Smooth muscle cell (in vitro differentiated cells): ENCODE data around the gene OLA1. TPM values are rescaled to one million over a fixed set of nuclear protein-coding genes. Genes with fewer than 3 reads are reported as not detected.

Experiments used
- DNase-seq: peaks from one replicate; lab custom pipeline; 2025; ENCODE audit not compliant: unreplicated experiment; lab: John Stamatoyannopoulos, UW
- H2AFZ ChIP-seq: fragments of 200-600 bp; sonication (generic); 2 replicates; pipeline ENCODE4 v1.6.0; 2016; ENCODE audit warnings: antibody characterized with exemption, low read depth, mild to moderate bottlenecking
- H3F3A ChIP-seq: fragments of 200-600 bp; sonication (generic); 2 replicates; pipeline ENCODE4 v1.6.0; 2017; ENCODE audit warnings: antibody characterized with exemption, low read depth
- H3K27ac ChIP-seq: fragments of 200-600 bp; sonication (generic); 2 replicates; pipeline ENCODE4 v1.5.1; 2016; ENCODE audit warnings: low read depth, mild to moderate bottlenecking
- H3K27me3 ChIP-seq: fragments of 200-600 bp; sonication (generic); 2 replicates; pipeline ENCODE4 v1.6.1; 2016; ENCODE audit warnings: low read depth, mild to moderate bottlenecking
- H3K36me3 ChIP-seq: fragments of 200-600 bp; sonication (generic); 2 replicates; pipeline ENCODE4 v1.5.1; 2016; ENCODE audit warnings: low read depth
- H3K4me1 ChIP-seq: fragments of 200-600 bp; sonication (generic); 2 replicates; pipeline ENCODE4 v1.5.1; 2016; ENCODE audit warnings: low read depth
- H3K4me2 ChIP-seq: fragments of 200-600 bp; sonication (generic); 2 replicates; pipeline ENCODE4 v1.6.0; 2016; ENCODE audit warnings: mild to moderate bottlenecking
- H3K4me3 ChIP-seq: fragments of 200-600 bp; sonication (generic); 2 replicates; pipeline ENCODE4 v1.5.1; 2016; ENCODE audit warnings: mild to moderate bottlenecking
- H3K79me2 ChIP-seq: fragments of 200-600 bp; sonication (generic); 2 replicates; pipeline ENCODE4 v1.6.0; 2016; ENCODE audit warnings: low read depth, mild to moderate bottlenecking
- H3K9ac ChIP-seq: fragments of 200-600 bp; sonication (generic); 2 replicates; pipeline ENCODE4 v1.6.0; 2016; ENCODE audit warnings: low read depth
- H3K9me3 ChIP-seq: fragments of 200-600 bp; sonication (generic); replicated peaks from 2 replicates; pipeline ENCODE4 v1.5.1; 2016; ENCODE audit warnings: low read depth
- H4K20me1 ChIP-seq: fragments of 200-600 bp; sonication (generic); 2 replicates; pipeline ENCODE4 v1.6.0; 2016; ENCODE audit warnings: low read depth
- WGBS: methylation state at CpG from one replicate; pipeline ENCODE4 v1.1.7; 2016; ENCODE audit warnings: low lambda C conversion rate; 5-methylcytosine and 5-hydroxymethylcytosine counted together
- polyA plus RNA-seq: library from polyadenylated mRNA; unstranded; fragments of >200 nt; fragmentation: Nextera tagmentation; extraction: Ambion mirVana; gene quantifications from 2 replicates; pipeline ENCODE4 v1.2.1, GENCODE V29; 2016
- total RNA-seq: library from RNA; depleted of rRNA; stranded (reverse); fragments of >200 nt; gene quantifications from 2 replicates; pipeline ENCODE4 v1.2.3, GENCODE V29; 2014
- TF ChIP-seq, protein P1 (sequence below): fragments of 200-600 bp; sonication (generic); IDR thresholded peaks from 2 replicates; pipeline ENCODE4 v1.5.1; 2017; ENCODE audit warnings: borderline replicate concordance, mild to moderate bottlenecking, antibody characterized with exemption; ENCODE audit not compliant: insufficient read depth, poor library complexity, severe bottlenecking

The OLA1 gene
- total and polyA plus RNA-seq, 2 experiments from 2014 or later = 59.6 to 76.0 TPM

DNA sequence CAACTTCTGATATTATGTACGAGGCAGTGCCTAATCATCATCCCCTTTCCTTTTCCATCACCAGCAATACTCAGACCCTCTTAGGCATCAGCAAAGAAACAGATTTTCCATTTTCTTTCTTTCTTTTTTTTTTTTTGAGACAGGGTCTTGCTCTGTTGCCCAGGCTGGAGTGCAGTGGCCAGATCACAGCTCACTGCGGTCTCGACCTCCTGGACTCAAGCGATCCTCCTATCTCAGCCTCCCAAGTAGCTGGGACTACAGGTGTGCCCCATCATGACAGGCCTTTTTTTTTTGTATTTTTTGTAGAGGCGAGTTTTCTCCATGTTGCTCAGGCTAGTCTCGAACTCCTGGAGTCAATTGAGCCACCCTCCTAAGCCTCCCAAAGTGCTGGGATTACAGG is 5.9 kb upstream of the OLA1 start:
- no peak for DNase-seq
- no peaks in the 10 kb centered on the region for H3F3A ChIP-seq
- no peaks in the 10 kb centered on the region for H4K20me1 ChIP-seq
- 94% methylated on average over 6 of the region's 6 CpGs for WGBS
- H3K9me3 ChIP-seq = no peaks in the 10 kb centered on the region
- H3K79me2 ChIP-seq = no peaks in the 10 kb centered on the region
- H3K27me3 ChIP-seq = no peaks in the 10 kb centered on the region
- H3K36me3 ChIP-seq = no peaks in the 10 kb centered on the region
- H2AFZ ChIP-seq = no peak overlapping the region
- H3K4me2 ChIP-seq = no peak overlapping the region
- H3K9ac ChIP-seq = no peak overlapping the region
- no peaks in the 10 kb centered on the region for H3K4me1 ChIP-seq
- H3K27ac ChIP-seq = no peak overlapping the region
- TF ChIP-seq, protein P1, sequence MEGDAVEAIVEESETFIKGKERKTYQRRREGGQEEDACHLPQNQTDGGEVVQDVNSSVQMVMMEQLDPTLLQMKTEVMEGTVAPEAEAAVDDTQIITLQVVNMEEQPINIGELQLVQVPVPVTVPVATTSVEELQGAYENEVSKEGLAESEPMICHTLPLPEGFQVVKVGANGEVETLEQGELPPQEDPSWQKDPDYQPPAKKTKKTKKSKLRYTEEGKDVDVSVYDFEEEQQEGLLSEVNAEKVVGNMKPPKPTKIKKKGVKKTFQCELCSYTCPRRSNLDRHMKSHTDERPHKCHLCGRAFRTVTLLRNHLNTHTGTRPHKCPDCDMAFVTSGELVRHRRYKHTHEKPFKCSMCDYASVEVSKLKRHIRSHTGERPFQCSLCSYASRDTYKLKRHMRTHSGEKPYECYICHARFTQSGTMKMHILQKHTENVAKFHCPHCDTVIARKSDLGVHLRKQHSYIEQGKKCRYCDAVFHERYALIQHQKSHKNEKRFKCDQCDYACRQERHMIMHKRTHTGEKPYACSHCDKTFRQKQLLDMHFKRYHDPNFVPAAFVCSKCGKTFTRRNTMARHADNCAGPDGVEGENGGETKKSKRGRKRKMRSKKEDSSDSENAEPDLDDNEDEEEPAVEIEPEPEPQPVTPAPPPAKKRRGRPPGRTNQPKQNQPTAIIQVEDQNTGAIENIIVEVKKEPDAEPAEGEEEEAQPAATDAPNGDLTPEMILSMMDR = no peak
- H3K4me3 ChIP-seq = no peak overlapping the region

DNA sequence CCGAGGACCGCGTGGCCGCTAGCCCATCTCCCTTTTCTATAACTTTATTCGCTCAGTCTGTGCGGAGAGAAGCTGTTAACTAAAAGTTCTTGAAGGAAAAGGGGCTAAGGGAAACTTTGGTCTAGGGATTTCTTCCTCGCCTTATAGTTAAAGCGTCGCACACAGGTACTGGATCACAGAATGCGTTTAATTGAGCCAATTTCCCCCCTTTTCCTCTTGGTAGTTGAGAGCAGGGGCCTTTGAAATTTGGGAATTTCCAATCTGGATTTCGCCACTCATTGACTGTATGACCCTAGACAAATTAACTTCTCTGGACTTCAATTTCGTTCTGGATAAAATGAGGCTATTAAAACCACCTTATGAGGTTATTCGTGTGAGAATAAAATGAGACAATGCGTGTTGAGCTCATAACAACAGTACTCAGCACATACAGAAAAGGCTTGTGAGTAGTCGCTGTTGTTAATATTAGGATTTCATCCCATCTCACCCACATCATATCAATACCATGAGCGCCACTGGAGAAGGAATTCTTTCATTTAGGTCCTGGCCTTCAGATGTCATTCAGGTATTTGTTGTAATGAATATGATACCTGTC is 763 bp upstream of the OLA1 start:
- Histone ChIP-seq H3K79me2 (peaks cover 35% of the 10 kb centered on the region), H3K27ac (peak overlapping the region; percentile 29), H4K20me1 (peaks cover 15% of the 10 kb centered on the region), H3K9ac (no peak overlapping the region), H3K9me3 (no peaks in the 10 kb centered on the region), H3F3A (no peaks in the 10 kb centered on the region), H3K36me3 (peaks cover 6% of the 10 kb centered on the region), H3K4me2 (peak overlapping the region; percentile 85), H3K4me3 (peak overlapping the region; percentile 76), H3K27me3 (no peaks in the 10 kb centered on the region), H2AFZ (peak overlapping the region; percentile 99), H3K4me1 (peaks cover 13% of the 10 kb centered on the region)
- no peak for DNase-seq
- WGBS = 54% methylated on average over 16 of the region's 16 CpGs
- TF ChIP-seq, protein P1 = no peak

DNA sequence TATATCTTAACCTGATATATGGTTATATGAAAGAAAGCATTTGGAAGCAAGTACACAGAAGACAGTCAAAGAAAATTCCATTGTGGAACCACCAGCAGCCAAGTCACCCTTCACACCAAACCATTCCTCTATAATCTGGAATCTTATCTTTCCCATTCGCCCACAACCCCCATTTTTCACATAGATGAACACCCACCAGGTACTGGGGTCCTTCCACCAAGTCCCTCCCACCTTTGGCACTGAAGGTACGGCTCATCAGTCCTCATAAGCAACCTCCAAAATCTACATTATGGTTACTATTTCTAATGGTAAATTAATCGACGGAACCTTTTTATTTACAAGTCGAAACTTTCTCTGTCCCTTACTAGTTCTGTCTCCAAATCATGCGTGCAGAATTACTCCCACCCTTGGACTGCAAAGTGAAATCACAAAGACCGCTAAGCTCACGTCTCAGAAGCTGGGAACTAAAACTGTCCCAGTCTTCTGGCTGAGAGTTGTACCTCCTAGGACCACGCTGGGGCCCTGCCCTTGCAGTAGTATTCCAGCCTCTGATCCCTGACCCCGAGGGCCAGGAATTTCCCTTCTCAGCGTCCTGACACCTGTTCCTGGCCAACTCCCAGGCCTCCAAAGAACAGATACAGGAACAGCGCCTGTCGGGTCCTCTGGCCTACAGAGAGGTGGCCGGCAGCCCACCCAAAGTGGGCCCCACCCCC is 702 bp downstream of the OLA1 start:
- no peak for DNase-seq

More for the DNA sequence above, 702 bp downstream of the OLA1 start:
- Histone ChIP-seq H3K4me2 (peak overlapping the region; percentile 85), H3K9me3 (no peaks in the 10 kb centered on the region), H3K4me1 (peaks cover 13% of the 10 kb centered on the region), H3K27ac (peak overlapping the region; percentile 57), H3K79me2 (peaks cover 49% of the 10 kb centered on the region), H3F3A (no peaks in the 10 kb centered on the region), H3K27me3 (no peaks in the 10 kb centered on the region), H3K4me3 (peak overlapping the region; percentile 76), H3K9ac (peak overlapping the region; percentile 64), H4K20me1 (peaks cover 30% of the 10 kb centered on the region), H3K36me3 (peaks cover 6% of the 10 kb centered on the region), H2AFZ (peak overlapping the region; percentile 95)
- TF ChIP-seq, protein P1 = no peak
- WGBS = 13% methylated on average over 14 of the region's 14 CpGs
